Stimulated activated CD4-positive, alpha-beta T cell treated with anti-CD3 and anti-CD28 coated beads, Interleukin-4, amount 100 ng/mL, for 1 hour (primary cell): ENCODE measurements around the gene STXBP2.

Experiments
- DNase-seq: peaks from one replicate; pipeline ENCODE4 v3.0.0-alpha.2; 2020

Gene STXBP2

DNA sequence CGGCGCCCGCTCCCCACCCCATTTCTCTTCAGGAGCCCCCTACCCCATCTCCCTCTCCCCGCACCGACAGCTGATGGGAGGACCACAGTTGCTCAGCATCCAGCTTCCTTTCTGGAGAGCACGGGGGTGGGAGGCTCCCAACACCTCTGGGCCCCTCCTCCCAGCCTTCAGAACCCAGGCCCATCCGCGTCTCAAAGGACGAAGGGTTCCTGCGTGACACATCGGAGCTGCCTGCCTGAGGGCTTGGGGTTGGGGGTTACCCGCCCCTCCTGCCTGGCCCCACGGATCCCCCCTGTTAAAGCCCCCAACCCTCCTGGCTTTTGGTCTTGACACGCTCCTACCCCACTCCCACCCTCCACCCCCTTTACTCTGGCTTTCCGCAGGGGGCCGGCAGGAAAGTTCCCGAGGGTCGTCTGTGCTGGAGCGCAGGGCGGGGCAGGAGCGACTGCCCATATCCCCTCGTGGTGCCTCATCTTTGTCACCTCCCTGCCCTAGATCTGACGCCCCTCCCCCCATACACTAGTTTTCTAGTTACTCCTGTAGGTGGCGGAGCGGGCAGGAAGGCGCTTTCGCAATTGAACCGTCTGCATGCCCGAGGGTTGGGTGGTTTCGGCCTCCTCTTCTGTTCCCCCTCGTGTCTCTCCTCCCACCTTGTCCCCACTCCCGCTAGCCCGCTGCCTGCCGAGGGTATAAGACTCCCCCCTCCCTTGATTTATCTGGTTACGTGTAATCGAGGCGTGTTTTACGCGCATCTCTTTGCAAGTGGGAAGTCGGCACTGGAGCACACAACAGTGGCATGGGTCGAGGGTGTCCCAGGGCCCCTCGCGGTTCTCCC, 44.6 kb downstream of the STXBP2 start:
- peak; percentile 80 for DNase-seq

DNA sequence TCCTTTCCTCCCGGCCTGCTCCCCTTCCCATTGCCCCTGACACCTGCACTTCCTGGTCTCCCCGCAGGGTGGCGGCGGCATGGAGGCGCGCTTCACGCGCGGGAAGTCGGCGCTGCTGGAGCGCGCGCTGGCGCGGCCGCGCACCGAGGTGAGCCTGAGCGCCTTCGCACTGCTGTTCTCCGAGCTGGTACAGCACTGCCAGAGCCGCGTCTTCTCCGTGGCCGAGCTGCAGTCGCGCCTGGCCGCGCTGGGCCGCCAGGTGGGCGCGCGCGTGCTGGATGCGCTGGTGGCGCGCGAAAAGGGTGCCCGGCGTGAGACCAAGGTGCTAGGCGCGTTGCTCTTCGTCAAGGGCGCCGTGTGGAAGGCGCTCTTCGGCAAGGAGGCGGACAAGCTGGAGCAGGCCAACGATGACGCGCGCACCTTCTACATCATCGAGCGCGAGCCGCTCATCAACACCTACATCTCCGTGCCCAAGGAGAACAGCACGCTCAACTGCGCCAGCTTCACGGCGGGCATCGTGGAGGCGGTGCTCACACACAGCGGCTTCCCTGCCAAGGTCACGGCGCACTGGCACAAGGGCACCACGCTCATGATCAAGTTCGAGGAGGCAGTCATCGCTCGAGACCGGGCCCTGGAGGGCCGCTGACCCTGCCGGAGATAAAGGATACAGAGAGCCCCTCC, 45.4 kb downstream of the STXBP2 start:
- DNase-seq: no peak

DNA sequence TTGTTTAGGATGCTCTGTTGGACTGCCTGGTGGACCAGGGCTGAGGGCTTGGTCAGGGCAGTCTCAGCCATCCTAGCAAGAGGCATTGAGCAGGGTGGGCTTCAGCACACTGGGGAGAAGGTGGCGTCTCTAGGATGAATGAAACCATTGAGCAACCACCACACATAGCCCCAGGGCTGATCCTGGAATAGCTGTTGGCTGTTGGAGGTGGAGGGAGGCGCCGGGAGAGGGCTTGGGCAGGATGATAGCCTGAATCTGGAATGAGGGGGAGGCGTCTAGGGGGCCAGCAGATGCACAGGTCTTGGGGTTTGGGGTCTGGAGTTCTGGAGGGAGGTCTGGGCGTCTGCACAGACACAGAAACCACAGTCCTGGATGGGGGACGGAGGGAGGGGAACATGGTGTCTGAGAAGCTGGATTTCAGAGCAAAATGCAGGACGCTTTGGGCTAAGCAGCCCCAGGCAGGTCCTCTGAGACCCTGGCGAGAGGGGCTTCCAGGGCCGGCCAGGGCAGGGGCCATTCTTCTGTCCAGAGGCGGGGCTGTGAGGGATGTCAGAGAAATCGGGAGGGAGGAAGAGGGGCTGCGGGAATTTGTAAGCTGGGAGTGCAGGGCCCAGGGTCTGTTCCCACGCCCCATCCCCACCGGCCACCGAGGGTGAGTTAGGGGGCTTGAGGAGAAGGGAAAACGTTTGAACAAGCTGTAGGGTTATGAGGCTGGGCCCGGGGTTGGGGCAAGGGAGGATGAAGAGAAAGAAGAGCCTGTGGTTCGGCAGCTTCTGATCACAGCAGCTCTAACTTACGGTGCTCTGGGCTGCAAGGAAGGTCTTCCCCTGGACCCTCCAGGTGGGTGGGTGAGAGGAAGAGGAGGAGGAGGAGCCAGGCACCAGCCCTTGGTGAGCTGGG, 48.9 kb downstream of the STXBP2 start:
- no peak for DNase-seq

DNA sequence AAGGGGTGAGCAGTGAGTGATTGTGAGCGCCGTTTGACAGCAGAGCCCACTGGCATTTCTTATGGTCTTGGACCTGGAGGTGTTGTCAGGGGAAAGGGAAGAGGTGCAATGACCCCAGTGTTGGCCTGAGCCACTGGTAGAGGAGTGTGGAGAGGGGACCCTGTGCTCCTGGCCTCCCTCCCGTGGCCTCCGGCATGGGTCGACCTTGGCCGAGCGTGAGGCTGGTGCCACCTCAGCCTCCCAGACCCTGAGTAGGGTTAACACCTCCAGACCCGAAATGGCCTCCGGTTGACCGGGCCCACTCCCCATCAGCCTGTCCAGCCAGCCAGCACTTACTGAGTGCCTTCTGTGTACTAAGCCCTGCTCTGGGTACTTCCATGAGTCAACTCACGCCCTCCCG, 50.3 kb downstream of the STXBP2 start:
- DNase-seq: no peak

DNA sequence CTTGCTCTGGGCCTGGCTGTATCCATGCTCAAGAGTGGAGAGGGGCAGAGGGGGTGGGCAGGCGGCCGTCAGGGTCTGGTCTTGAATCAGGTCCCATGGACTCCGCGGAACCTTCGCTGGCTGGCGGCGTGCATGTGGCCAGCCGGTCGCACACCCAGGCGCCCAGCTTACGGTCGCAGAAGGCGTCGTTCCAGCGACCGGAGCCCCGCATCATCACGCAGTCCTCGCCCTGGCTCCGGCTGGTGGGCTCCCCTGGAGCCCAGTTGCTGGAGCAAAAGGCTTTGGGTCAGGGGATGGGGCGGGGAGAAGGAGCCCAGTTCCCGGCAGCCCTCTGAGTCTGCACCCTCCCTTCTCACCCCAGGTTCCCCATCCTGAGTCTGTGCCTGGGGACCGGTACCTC, 52.3 kb downstream of the STXBP2 start:
- no peak for DNase-seq

DNA sequence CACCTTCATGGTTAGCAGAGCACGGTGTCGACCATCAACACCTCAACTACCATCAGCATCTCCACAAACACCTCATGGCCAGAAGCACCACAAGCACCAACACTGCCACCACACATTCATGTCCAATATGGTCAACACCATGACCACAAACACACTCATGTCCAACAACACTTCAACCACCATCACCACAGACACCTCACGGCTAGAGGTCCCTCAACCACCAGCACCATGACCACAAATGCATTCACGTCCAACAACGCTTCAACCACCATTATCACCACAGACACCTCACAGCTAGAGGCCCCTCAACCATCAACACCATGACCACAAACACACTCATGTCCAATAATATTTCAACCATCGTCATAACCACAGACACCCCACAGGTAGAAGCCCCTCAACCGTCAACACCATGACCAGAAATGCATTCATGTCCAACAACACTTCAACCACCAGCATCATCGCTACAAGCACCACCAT, 53.9 kb downstream of the STXBP2 start:
- DNase-seq: no peak

DNA sequence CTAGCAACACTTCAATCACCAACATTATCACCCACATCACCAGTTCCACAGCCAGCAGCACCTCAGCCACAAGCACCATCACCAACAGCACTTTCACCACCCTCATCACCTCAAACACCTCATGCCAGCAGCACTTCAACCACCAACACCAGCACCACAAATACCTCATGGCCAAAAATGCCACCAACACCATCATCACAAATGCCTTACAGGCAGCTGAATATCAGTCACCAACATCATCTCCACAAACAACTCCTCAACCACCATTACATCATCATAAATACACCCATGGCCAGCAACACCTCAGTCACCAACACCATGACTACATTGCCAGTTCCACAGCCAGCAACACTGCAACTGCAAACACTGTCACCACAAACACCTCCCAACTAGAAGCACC, 54.6 kb downstream of the STXBP2 start:
- DNase-seq: no peak

DNA sequence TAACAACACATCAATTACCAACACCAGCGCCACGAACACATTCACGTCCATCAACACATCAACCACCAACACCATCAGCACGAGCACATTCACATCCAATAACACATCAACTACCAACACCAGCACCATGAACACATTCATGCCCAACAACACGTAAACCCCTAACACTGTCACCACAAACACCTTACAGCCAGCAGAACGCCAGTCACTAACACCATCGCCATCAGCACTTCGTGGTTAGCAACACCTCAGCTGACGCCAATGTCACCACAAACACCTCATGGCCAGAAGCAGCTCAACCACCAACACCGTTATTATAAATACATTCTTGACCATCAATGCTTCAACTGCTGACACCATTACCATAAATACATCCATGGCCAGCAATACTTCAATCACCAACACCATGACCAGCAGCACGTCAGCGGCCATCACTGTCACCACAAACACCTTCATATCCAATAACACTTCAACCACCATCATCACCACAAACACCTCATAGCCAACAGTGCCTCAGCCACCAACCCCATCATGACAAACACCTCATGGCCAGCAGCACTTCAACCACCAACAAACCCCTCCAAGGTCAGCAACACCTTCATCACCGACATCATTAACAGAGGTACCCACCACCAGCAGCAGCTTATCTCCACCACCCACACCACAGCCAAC, 55.6 kb downstream of the STXBP2 start:
- no peak for DNase-seq

DNA sequence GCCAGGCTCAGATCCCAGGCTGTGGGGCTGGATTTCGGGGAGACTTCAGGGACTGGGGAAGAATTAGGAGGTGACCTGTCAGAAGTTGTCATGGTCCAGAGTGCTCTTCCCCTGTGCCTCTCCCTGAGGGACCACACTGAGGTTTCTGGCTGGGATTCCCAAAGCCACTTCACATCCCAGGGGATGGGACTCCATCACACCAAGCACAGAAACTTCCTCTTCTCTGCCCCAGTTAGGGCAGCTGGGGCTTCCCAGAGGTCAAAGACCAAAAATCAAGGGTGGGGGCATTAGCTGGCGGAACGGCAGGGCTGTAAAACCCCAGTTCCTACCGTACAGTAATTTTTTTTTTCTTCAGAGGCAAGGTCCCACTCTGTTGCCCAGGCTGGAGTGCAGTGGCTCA, 57.6 kb downstream of the STXBP2 start:
- DNase-seq: no peak
